ENCODE measurements around the gene NABP1.

Gene NABP1

GRCh38 chr2:191707542-191707941 is 29.6 kb downstream of the NABP1 start:
- H3K4me3 ChIP-seq (ENCODE audit: low read depth, low read length) = no peak overlapping the region
- H3K4me1 ChIP-seq = no peaks in the 10 kb centered on the region
- no peak overlapping the region for H3K4me2 ChIP-seq (ENCODE audit: low read length)
- TF ChIP-seq CTCF (IDR thresholded peaks at IDR 0.05) = no peak
- no peaks in the 10 kb centered on the region for H3K27me3 ChIP-seq (ENCODE audit: control insufficient read depth, insufficient read depth, low read length)
- no peaks in the 10 kb centered on the region for H3K36me3 ChIP-seq (ENCODE audit: control insufficient read depth, insufficient read depth, low read length)
- H3K79me2 ChIP-seq = no peaks in the 10 kb centered on the region
- H3K9me3 ChIP-seq (ENCODE audit: control insufficient read depth, low read length) = no peaks in the 10 kb centered on the region
- no peak overlapping the region for H2AFZ ChIP-seq
- H3K9ac ChIP-seq = no peak overlapping the region
- no peak overlapping the region for H3K27ac ChIP-seq

- H3K9ac ChIP-seq = no peak overlapping the region
- no peak overlapping the region for H3K27ac ChIP-seq
- no peaks in the 10 kb centered on the region for H3K36me3 ChIP-seq (ENCODE audit: control insufficient read depth, insufficient read depth, low read length)
- H3K79me2 ChIP-seq = no peaks in the 10 kb centered on the region
- no peak for TF ChIP-seq CTCF (IDR thresholded peaks at IDR 0.05)
- H3K27me3 ChIP-seq (ENCODE audit: control insufficient read depth, insufficient read depth, low read length) = no peaks in the 10 kb centered on the region
- H3K4me3 ChIP-seq (ENCODE audit: low read depth, low read length) = no peak overlapping the region
- H3K4me1 ChIP-seq = no peaks in the 10 kb centered on the region
- no peak overlapping the region for H2AFZ ChIP-seq
- H3K9me3 ChIP-seq (ENCODE audit: control insufficient read depth, low read length) = no peaks in the 10 kb centered on the region
- no peak overlapping the region for H3K4me2 ChIP-seq (ENCODE audit: low read length)
These were observed 32.5 kb downstream of the NABP1 start for GRCh38 chr2:191710411-191710900.

- H3K79me2 ChIP-seq = no peaks in the 10 kb centered on the region
- no peak overlapping the region for H3K4me3 ChIP-seq (ENCODE audit: low read depth, low read length)
- no peak overlapping the region for H3K9ac ChIP-seq
- H3K36me3 ChIP-seq (ENCODE audit: control insufficient read depth, insufficient read depth, low read length) = no peaks in the 10 kb centered on the region
- H3K27ac ChIP-seq = no peak overlapping the region
- H3K9me3 ChIP-seq (ENCODE audit: control insufficient read depth, low read length) = no peaks in the 10 kb centered on the region
- H3K4me1 ChIP-seq = no peaks in the 10 kb centered on the region
- H3K27me3 ChIP-seq (ENCODE audit: control insufficient read depth, insufficient read depth, low read length) = no peaks in the 10 kb centered on the region
- no peak overlapping the region for H2AFZ ChIP-seq
- TF ChIP-seq CTCF (IDR thresholded peaks at IDR 0.05) = no peak
- H3K4me2 ChIP-seq (ENCODE audit: low read length) = no peak overlapping the region
These were observed 33.7 kb downstream of the NABP1 start for GRCh38 chr2:191711621-191712020.

DNA sequence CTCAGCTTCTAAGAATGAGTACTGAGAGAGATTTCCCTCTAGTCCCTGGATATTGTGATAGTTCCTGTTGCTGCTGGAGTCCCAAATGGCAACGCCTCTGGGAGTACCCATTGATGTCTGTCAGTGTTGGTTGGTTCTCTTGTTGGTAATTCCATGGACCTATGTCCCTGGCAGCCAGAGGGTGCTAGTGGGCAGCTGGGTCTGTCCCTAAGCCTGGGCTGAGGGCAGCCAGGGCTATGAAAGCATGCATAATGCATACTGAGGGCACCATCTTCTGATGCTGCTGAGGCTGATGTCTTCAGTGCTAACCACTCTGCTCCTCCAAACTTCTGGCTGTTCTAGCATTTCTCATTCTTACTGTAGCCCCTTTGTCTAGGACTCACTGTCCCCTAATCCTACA is 35.9 kb downstream of the NABP1 start:
- H3K4me1 ChIP-seq = no peaks in the 10 kb centered on the region
- H2AFZ ChIP-seq = no peak overlapping the region
- H3K4me3 ChIP-seq (ENCODE audit: low read depth, low read length) = no peak overlapping the region
- H3K9me3 ChIP-seq (ENCODE audit: control insufficient read depth, low read length) = no peaks in the 10 kb centered on the region
- H3K36me3 ChIP-seq (ENCODE audit: control insufficient read depth, insufficient read depth, low read length) = no peaks in the 10 kb centered on the region
- H3K9ac ChIP-seq = no peak overlapping the region
- TF ChIP-seq CTCF (IDR thresholded peaks at IDR 0.05) = no peak
- H3K4me2 ChIP-seq (ENCODE audit: low read length) = no peak overlapping the region
- H3K27ac ChIP-seq = no peak overlapping the region
- no peaks in the 10 kb centered on the region for H3K79me2 ChIP-seq
- no peaks in the 10 kb centered on the region for H3K27me3 ChIP-seq (ENCODE audit: control insufficient read depth, insufficient read depth, low read length)

DNA sequence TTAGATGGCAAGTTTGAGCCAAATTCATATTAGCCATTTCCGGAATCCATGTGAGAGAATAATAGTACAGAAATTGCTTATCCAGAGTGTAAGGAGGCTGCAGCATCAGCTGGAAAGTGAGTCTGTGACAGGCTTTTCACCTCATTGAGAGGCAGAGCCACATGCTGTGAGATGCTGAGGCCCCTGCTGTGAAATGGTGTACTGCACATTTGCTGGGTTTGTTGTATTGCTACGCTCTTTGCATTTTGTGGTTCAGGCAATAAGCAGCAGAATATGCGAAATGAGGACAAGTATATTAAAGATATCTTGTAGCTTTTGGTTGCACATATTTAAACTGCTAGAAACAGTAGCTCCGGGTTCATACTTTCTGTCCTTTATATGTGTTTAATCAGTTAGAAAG is 37.0 kb downstream of the NABP1 start:
- Histone ChIP-seq H3K9ac (no peak overlapping the region), H3K4me1 (no peaks in the 10 kb centered on the region), H3K36me3 (ENCODE audit: control insufficient read depth, insufficient read depth, low read length) (no peaks in the 10 kb centered on the region), H3K4me3 (ENCODE audit: low read depth, low read length) (no peak overlapping the region), H3K4me2 (ENCODE audit: low read length) (no peak overlapping the region), H3K79me2 (no peaks in the 10 kb centered on the region), H3K27ac (no peak overlapping the region), H3K9me3 (ENCODE audit: control insufficient read depth, low read length) (no peaks in the 10 kb centered on the region), H3K27me3 (ENCODE audit: control insufficient read depth, insufficient read depth, low read length) (no peaks in the 10 kb centered on the region), H2AFZ (no peak overlapping the region)
- no peak for TF ChIP-seq CTCF (IDR thresholded peaks at IDR 0.05)
